D721Med (cell line): ENCODE results near the gene FAM131A.
A peak's percentile ranks its signal among the peaks of the same experiment; 100 is the strongest.

ENCODE experiments used
- DNase-seq: peaks from one replicate; pipeline ENCODE4 v3.0.0; 2011; ENCODE audit warnings: low spot score; ENCODE audit not compliant: insufficient read length
- FAIRE-seq: peaks from 2 replicates; lab custom pipeline; 2011; peaks lifted over from hg19 to GRCh38; lab: Jason Lieb, UNC
- CTCF ChIP-seq: IDR thresholded peaks from 2 replicates; pipeline ENCODE4 v1.5.1; 2012; ENCODE audit warnings: mild to moderate bottlenecking, control low read depth; ENCODE audit not compliant: insufficient read depth; ENCODE audit errors: missing control alignments

The FAM131A gene

DNA sequence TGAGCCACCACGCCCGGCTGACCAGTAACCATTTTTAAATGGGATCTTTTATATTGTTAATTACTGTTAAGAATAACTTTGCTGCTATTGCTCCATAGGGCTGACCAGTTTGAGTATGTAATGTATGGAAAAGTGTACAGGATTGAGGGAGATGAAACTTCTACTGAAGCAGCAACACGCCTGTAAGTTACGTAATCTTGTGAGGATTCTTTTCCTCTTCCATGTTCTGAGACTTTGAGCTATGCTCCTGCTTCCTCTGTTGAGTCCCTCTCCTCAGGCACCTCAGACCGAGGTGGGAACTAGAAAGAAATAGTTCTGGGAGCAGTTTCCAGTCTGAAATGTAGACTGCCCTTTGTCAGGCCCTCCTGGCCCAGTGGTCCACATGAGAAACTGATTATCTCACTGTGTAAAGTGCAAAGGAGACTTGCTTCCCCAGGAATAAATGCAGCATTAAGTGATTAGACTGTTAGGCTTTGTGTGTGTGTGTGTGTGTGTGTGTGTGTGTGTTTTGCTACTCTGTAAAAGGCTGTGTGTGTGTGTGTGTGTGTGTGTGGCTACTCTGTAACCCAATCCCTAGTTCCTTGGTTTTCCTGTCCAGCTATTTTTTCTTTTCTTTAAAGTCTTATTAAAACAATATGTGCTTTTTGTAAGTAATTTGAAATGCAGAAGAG, 29.4 kb downstream of the FAM131A start:
- DNase-seq: no peak
- TF ChIP-seq CTCF: no peak
- no peak for FAIRE-seq

DNA sequence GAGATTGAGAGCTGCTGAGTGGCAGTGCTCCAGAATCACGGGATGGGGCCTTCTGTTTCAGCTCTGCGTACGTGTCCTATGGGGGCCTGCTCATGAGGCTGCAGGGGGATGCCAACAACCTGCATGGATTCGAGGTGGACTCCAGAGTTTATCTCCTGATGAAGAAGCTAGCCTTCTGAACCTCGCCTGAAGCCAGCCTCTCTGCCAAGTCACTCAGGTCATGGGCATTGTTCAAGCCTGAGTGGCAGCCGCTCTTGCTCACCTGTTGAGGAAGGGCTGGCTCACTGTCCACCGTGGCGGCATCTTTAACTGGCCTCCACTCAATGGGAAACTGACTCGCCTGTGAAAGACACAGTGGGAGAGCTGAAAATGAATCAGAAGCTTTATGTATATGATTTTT, 30.7 kb downstream of the FAM131A start:
- DNase-seq: no peak
- no peak for FAIRE-seq
- TF ChIP-seq CTCF: no peak

DNA sequence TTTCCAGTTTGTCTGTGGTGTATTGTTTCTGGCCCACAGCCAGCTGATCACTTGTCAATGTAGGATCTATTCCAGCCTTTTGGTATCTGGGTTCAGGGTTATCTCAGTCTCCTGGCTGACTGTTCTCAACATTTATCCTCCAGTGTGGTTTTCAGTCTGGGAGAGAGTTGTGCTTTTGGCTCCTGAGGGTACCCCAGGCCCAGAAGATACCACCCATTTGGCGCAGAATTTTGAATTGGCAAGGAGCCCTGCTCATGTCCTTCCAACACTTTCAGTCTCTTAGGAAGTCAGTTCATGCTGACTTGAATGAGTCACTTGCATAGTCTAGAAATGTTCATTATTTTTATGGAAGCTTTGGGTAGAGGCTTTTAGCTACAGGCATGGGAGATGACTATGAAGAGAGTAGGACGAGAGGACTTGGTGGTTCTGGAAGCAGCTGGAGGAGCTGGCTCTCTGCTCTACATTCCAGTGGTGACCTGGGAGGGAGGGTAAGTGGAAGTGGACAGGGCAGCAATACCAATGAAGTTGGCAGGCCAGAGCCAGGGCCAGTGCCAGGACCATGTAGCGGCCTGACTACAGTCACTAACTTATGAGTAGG, 31.3 kb downstream of the FAM131A start:
- TF ChIP-seq CTCF: no peak
- DNase-seq: no peak

GRCh38 chr3:184371570-184372018, 34.2 kb downstream of the FAM131A start:
- FAIRE-seq (no peak), DNase-seq (peak; percentile 83)
- peak; percentile 99 for TF ChIP-seq CTCF

More for the DNA sequence above, 31.3 kb downstream of the FAM131A start:
- no peak for FAIRE-seq

GRCh38 chr3:184372296-184372821, 35.0 kb downstream of the FAM131A start:
- FAIRE-seq (no peak), DNase-seq (no peak)
- TF ChIP-seq CTCF: no peak

DNA sequence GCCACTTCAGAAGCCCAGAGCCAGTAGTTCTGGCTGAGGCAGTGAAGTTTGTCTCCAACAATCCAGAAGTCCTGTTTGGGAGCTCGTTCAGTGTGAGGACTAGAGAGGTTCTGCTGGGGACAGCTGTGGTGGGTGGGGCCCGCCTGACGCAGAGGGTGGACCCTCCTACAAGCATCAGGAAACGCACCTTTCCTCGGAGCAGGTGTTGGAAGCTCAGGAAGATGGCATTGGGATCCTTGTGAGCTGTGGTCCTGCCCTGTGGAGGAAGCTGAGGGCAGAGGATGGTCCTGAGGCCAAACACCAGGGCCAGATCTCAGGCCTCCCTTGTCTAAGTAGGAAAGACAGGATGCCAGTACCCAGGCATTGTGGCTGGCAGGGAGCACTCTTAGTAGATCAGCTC, 35.5 kb downstream of the FAM131A start:
- FAIRE-seq (no peak), DNase-seq (no peak)

More for the DNA sequence above, 35.5 kb downstream of the FAM131A start:
- TF ChIP-seq CTCF: no peak
